Type B pancreatic cell (in vitro differentiated cells): ENCODE data around the gene GON7. TPM values are rescaled to one million over a fixed set of nuclear protein-coding genes. Genes with fewer than 3 reads are reported as not detected.
"Not testable (repeated sequence)": the region's sequence is repeated elsewhere in the genome, so short reads cannot be mapped to it uniquely, and the experiment has no call there.

Experiments
- DNase-seq: peaks from one replicate; pipeline ENCODE4 v3.0.0; 2021; ENCODE audit warnings: mixed read lengths; ENCODE audit not compliant: unreplicated experiment; ENCODE audit errors: extremely low spot score
- H3K27ac Mint-ChIP-seq: 2 replicates; pipeline ENCODE4 v1.8.0; 2021; ENCODE audit warnings: mild to moderate bottlenecking, mixed read lengths
- H3K27me3 Mint-ChIP-seq: 2 replicates; pipeline ENCODE4 v1.8.0; 2021; ENCODE audit warnings: mixed read lengths
- H3K36me3 Mint-ChIP-seq: 2 replicates; pipeline ENCODE4 v1.8.0; 2021; ENCODE audit warnings: mixed read lengths
- H3K4me1 Mint-ChIP-seq: one replicate; pipeline ENCODE4 v1.8.0; 2021; ENCODE audit warnings: mixed read lengths; ENCODE audit not compliant: unreplicated experiment
- H3K4me3 Mint-ChIP-seq: 2 replicates; pipeline ENCODE4 v1.8.0; 2021; ENCODE audit warnings: mild to moderate bottlenecking, mixed read lengths
- H3K9me3 Mint-ChIP-seq: 2 replicates; pipeline ENCODE4 v1.8.0; 2021; ENCODE audit warnings: mixed read lengths
- CTCF ChIP-seq: fragments of 200-600 bp; sonication (generic); conservative IDR thresholded peaks from 2 replicates; pipeline ENCODE4 v1.5.0; 2021; ENCODE audit warnings: antibody characterized with exemption, mild to moderate bottlenecking
- total RNA-seq: library from RNA; stranded (reverse); gene quantifications from 2 replicates; pipeline ENCODE4 v1.2.1, GENCODE V29; 2021; ENCODE audit warnings: low replicate concordance

GON7 gene
- total RNA-seq, 1 donor from 2014 or later = 11.9 TPM

- TF ChIP-seq CTCF = no peak
- Mint-ChIP-seq H3K36me3 (peaks cover 10% of the 10 kb centered on the region), H3K27me3 (no peaks in the 10 kb centered on the region), H3K27ac (no peak overlapping the region), H3K9me3 (no peaks in the 10 kb centered on the region), H3K4me3 (no peak overlapping the region), H3K4me1 (no peaks in the 10 kb centered on the region)
- DNase-seq = no peak
Measured at GRCh38 chr14:93239869-93240677, 33.2 kb upstream of the GON7 start.

DNA sequence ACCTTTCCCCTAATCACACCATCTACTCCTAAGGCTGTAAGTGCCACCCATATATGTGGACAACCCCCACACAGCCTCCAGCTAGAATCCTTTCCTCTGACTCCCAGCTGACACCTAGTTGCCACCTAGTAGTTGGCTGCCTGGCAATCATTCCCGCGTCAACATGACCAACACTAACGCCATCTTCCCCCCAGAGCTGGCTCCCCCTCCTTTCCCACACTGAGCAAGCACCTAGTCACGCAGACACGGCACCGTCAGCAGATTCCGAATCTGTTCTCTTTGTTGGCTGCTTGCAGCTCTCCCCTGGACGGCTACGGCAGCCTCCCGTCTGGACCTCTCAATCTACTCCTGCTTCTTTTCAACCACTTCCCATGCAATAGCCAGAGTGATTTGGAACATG lies 27.9 kb upstream of the GON7 start:
- TF ChIP-seq CTCF = no peak
- no peak for DNase-seq
- Mint-ChIP-seq H3K27ac (peak overlapping the region; percentile 46), H3K27me3 (no peaks in the 10 kb centered on the region), H3K4me3 (no peak overlapping the region), H3K9me3 (no peaks in the 10 kb centered on the region), H3K36me3 (no peaks in the 10 kb centered on the region), H3K4me1 (no peaks in the 10 kb centered on the region)

GRCh38 chr14:93233078-93233477 lies 26.2 kb upstream of the GON7 start:
- H3K36me3 Mint-ChIP-seq, H3K4me3 Mint-ChIP-seq, H3K4me1 Mint-ChIP-seq, H3K27ac Mint-ChIP-seq, H3K9me3 Mint-ChIP-seq, DNase-seq, H3K27me3 Mint-ChIP-seq: not testable (repeated sequence)

DNA sequence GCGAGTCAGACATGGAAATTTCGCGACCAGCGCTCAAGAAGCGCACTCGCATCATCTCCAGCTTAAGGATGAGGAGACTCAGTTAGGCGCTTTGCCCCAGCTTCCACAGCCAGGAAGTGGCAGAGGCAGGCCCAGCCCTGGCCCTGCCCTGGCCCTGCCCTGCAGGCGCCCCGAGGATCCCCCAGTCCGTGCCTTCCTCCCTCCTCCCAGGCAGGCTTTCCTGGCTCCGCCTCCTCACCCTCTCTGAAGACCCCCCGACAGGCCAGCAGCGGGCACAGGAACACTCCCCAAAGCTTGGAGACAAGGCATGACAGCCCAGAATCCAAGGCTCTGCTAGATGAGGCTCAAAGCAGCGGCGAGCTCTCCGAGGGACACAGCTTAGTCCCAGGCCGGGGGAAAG lies 25.3 kb upstream of the GON7 start:
- Mint-ChIP-seq H3K4me1 (no peaks in the 10 kb centered on the region), H3K9me3 (no peaks in the 10 kb centered on the region), H3K27ac (no peak overlapping the region), H3K36me3 (peaks cover 9% of the 10 kb centered on the region), H3K27me3 (no peaks in the 10 kb centered on the region), H3K4me3 (no peak overlapping the region)
- TF ChIP-seq CTCF = no peak
- DNase-seq = no peak

GRCh38 chr14:93231129-93231979 lies 24.5 kb upstream of the GON7 start:
- Mint-ChIP-seq H3K27me3 (no peaks in the 10 kb centered on the region), H3K27ac (no peak overlapping the region), H3K4me3 (no peak overlapping the region), H3K9me3 (no peaks in the 10 kb centered on the region), H3K4me1 (no peaks in the 10 kb centered on the region), H3K36me3 (peaks cover 14% of the 10 kb centered on the region)
- no peak for DNase-seq
- no peak for TF ChIP-seq CTCF

DNA sequence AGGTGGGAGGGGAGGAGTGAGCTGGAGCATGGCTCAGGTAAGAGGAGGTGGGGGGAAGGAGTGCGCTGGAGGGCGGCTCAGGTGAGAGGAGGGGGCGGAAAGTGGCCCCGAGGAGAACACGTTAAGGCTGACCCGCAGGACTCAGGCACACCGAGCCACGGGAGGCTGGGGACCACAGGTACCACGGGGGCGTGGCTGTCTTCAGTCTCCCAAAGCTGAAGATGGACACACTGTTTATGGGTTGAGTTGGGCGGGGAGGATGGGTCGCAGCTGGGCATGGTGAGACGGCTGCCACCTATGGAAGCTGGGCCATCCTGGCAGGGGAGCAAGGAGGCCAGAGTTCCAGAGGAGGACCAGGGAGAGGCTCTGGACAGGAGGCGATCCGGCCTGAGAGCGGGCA lies 23.7 kb upstream of the GON7 start:
- no peak for DNase-seq
- H3K9me3 Mint-ChIP-seq = no peaks in the 10 kb centered on the region
- no peak overlapping the region for H3K27ac Mint-ChIP-seq
- H3K4me3 Mint-ChIP-seq = no peak overlapping the region
- peaks cover 17% of the 10 kb centered on the region for H3K36me3 Mint-ChIP-seq
- no peaks in the 10 kb centered on the region for H3K4me1 Mint-ChIP-seq
- H3K27me3 Mint-ChIP-seq = no peaks in the 10 kb centered on the region
- TF ChIP-seq CTCF = no peak
